ENCODE results near the gene MTHFR.

MTHFR gene

DNA sequence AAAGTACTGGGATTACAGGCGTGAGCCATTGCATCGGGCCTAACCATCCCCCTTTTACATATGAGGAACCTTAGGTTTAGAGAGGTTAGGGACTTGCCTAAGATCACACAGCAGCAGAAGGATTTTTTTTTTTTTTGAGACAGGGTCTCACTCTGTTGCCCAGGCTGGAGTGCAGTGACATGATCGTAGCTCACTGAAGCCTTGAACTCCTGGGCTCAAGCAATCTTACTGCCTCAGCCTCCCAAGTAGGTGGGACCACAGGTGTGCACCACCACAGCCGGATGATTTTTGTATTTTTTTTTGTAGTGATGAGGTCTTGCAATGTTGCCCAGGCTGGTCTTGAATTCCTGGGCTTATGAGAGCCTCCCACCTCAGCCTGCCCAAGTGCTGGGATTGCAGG, 46.0 kb downstream of the MTHFR start:
- DNase-seq (ENCODE audit: low read depth in 2 of 2) = no peak

DNA sequence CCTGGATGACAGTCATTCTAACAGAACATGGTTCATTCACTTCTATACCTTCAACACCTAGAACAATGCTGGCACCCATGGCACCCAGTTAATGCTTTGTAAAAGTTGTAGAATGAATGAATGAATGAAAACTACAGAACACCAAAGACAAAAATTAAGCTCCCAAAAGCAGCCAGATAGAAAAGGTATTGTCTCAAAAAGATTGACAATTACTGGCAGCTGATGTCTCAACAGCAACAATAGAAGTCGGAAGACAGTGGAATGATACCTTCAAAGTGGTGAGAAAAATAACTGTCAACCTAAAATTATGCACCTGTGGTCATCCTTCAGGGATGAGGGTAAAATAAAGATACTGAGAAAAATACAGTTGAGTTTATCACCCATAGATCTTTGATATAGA, 48.7 kb downstream of the MTHFR start:
- no peak for DNase-seq (ENCODE audit: low read depth in 2 of 2)

DNA sequence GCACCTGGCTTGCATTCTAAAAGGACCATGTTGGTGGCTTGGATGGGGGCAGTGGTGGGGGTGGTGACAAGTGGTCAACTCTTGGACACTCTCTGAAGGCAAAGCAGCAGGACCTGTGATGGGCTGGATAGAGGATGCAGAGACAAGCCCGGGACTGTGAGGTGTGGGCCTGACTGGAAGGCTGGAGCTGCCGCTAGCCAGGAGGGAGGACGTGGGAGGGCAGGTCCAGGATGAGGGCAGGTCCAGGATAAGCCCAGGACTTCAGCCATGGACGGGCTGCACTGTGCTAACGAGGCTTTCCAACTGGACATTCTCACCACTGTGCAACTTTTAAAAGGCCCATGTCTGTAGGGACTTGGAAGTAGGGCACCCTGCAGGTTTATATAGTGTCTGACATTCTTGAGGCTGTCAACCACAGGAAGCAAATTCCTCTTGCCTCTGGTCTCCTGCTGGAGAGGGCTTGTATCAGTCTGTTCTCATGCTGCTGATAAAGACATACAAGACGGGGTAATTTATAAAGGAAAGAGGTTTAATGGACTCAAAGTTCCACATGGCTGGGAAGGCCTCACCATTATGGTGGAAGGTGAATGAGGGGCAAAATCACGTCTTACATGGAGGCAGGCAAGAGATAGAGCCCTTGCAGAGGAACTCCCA, 52.1 kb downstream of the MTHFR start:
- no peak for DNase-seq (ENCODE audit: low read depth in 2 of 2)

DNA sequence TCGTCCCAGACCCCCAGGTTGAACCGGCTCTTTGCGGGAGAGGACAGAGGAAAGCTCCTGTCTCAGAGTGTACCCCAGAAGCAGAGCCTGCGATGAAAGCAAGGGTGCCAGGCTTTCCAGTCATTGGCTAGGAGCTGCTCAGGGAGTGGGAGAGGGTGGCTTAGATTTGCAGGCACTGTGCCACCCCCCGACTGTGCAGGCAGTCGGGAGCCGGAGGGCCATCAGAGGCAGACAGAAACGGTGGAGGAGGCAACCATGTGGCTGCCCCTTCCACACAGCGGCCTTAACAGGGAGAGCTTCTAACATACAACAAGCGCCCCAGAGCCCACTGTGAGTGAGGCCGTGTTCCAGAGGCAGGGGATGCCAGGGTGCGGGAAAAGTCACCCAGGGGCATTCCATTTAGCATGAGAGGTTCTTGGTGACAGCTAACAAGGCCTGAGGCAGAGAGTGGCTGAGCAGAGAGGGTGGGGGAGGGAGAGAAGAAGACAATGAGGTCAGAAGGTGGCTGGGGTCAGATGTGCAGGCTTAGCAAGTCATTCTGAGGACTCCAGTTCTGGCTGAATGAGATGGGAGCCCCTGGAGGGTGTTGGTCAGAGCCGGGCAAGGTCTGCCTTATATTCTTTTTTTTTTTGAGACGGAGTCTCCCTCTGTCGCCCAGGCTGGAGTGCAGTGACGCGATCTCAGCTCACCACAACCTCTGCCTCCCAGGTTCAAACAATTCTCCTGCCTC, 53.2 kb downstream of the MTHFR start:
- no peak for DNase-seq (ENCODE audit: low read depth in 2 of 2)

DNA sequence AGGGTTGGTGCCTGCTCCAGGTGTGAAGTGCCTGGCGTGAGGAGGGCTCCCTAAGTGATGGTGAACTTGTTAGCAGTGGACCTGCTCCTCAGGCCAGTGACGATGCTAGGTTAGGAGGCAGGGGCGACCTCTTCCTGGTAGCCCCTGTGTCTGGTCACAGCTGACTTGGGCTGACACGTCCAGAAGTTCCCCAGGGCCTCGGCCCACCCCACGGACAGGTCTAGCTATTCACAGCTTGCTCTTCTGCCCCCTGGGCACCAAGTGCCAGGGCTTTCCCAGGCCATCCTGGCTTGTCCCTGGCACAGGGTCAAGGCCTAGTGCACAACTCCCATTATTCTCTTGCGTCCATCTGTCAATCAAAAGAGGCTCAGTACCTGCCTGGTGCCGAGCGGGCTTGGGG, 54.7 kb downstream of the MTHFR start:
- DNase-seq (ENCODE audit: low read depth in 2 of 2) = no peak

DNA sequence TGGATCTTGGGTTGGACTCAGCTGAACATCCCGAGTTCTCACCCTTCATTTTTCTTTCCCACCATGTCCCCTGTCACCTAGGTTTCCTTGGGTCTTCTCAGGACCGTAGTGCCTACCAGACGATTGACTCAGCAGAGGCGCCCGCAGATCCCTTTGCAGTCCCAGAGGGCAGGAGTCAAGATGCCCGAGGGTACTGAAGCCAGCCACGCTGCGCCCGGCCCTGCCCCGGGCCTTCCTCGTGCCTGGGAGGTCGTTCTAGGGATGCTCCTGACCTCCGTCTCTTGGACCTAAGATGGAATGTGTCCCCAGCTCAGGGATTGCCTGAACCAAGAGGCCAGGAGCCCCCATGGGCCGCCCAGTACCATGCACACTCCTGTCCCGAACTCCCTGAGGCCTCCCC, 55.8 kb downstream of the MTHFR start:
- no peak for DNase-seq (ENCODE audit: low read depth in 2 of 2)

DNA sequence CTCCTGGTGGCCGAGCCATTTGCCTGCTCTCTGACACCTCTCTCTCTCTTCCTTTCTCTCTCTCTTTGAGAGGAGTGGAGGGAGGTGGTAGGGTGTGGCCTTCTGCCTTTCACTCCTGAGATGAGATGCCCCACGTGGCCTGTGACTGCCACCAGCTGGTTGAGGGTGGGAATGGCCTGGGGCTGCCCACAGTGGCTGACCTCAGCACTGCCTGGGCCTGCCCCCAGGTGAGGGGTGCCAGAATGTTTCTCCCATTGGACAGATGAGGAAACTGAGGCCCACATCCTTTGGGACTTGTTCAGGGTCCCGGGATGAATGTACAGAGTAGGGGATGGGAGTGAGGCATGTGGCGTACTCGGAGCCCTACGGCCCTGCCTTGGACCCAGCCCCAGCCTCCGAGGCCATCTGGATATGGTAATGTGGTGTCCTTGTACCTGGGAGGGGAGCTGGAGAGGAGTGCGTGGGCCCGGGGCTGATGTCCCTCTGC, 56.5 kb downstream of the MTHFR start:
- DNase-seq (ENCODE audit: low read depth in 2 of 2) = no peak

DNA sequence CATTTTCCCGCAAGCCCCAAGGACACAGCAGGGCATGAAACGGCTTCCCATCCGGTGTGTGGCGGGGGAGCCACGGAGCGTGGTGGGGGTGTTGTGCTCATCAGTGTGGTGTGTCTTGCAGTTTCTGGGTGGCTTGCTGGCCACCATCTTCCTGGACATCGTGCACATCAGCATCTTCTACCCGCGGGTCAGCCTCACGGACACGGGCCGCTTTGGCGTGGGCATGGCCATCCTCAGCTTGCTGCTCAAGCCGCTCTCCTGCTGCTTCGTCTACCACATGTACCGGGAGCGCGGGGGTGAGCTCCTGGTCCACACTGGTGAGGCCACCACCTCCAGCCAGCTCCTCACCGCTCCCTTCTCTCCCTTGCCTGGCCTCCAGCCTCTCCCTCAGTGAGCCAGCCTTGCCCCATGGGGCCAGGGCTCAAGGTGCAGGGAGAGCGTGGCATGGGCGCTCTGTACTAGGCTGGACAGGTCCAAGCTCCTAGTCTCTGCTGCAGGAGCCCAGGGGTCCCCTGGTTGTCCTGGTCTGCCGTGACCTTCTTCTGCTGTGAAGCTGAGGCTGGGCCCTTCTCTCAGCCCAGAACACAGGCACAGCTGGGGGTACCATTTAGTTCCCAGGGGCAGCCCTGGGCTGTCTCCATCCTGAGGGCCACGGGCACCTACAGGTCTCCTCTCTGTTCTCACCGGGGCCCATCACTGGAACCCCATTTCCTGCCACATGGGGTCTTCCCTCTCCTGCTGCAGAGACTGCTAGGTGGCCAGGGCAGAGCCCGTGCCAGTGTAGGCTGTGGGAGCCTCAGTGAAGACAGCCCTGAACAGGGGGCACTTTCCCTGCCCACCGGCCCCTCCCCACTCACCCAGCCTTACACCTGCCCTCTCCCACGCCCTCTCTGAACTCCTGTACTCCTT, 57.2 kb downstream of the MTHFR start:
- DNase-seq (ENCODE audit: low read depth in 2 of 2) = no peak

DNA sequence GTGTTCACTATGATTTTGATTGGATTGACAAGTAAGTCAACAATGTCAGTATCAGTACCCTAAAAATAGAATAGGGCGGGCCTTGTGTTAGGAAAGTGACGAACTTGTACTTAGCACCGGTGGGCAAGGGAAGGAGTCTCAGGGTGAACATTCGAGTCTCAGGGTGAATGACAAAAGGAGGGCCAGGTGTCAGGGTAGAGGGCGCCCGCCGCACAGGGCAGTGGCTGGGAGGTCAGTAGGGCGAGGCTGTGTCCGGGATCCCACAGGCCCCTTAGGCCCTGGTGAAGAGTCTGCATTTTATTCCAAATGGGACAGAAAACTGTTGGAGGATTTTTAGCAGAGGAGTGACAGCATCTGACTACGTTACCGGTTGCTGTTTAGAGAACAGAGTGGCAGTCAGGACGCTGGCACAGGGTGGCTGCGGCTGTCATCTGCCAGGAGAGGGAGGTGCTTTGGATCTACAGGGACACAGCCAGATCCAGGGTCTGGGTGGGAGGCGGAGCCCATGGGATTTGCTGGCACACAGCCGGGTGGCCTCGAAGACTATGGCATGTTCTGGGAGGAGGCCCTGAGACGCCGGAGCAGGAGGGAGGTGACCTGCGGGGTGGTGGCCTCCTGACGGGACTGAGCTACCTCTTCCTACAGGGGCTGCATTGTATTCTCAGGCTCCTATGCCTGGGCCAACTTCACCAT, 58.8 kb downstream of the MTHFR start:
- DNase-seq (ENCODE audit: low read depth in 2 of 2) = no peak

DNA sequence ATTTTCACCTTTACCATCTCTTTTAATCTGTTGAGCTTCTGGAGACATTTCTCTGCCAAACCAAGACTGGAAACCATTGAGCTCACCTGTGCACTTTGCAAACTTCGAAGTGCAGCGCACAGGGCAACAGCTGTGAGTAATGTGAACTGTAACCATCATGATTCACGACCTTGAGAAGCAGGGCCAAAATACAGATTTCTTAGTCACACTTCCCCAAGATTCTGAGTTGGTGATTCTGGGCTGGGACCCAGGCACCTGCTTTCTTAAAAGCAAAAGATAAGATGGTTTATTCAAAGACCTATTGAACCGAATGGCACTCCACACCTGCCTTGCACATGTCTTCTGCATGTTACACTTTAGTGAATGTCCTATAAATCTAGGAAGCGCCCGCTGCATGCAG, 59.7 kb downstream of the MTHFR start:
- DNase-seq (ENCODE audit: low read depth in 2 of 2) = no peak

DNA sequence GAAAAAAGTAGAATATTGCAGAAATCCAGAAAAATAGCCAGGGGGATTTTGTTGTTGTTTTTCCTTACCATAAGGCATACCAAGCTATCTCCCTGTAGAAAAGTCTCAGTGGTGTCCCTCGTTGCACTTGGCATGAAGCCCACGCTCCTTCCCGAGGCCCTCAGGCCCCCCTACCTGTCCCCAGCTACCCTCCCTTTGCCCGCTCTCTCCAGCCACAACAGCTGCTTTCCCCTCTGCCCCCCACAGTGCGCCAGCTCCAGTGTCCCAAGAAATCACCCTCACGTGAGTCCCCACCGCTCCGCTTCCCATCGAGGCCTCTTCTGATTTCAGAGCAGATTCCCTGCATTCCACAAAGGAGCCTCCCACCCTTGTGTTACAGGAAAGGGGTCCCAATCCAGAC, 61.5 kb downstream of the MTHFR start:
- no peak for DNase-seq (ENCODE audit: low read depth in 2 of 2)

DNA sequence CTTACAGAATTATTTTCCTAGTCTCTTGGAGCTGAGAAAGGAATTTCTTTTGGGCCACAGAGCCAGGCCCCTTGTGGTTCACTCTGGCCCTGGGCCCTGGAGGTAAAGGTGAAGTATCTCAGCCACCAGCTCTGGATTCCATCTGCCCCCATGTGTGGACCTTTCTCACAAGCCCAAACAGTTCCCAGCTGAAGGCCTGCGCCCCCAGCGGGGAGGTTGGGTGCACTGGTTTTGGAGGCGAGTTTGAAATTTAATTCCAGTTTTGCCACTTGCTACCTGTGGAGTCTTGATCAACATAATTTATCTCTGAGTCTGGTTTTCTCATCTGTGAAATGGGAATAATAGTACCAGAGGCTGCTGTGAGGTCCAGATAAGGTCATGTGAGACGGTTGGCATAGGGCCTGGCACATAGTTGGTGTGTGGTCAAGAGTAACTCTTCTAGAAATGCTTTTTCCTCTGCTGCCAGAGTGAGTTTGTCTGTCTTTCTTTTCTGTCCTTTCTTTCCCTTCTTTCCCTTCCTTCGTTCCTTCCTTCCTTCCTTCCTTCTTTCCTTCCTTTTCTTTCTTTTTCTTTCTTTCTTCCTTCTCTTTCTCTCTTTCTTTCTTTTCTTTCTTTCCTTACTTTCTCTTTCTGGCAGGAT, 63.7 kb downstream of the MTHFR start:
- no peak for DNase-seq (ENCODE audit: low read depth in 2 of 2)

DNA sequence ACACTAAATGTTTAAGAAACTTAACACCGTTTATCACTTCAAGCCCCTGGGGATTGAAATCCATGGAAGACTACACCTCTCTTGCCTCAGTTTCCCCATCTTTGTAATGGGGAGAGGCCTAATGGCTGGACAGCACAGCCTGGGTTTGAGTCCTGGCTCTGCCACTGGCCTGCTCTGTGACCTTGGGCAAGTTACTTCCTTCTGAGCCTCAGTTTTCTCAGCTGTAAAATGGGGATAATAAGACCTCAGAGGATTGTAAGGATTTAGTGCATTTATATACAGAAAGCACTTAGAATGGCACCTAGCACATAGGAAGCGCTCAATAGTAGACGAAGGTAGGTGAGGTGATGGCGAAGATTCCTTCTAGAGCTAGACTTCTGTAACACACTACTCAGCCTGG, 64.3 kb downstream of the MTHFR start:
- DNase-seq (ENCODE audit: low read depth in 2 of 2) = no peak

DNA sequence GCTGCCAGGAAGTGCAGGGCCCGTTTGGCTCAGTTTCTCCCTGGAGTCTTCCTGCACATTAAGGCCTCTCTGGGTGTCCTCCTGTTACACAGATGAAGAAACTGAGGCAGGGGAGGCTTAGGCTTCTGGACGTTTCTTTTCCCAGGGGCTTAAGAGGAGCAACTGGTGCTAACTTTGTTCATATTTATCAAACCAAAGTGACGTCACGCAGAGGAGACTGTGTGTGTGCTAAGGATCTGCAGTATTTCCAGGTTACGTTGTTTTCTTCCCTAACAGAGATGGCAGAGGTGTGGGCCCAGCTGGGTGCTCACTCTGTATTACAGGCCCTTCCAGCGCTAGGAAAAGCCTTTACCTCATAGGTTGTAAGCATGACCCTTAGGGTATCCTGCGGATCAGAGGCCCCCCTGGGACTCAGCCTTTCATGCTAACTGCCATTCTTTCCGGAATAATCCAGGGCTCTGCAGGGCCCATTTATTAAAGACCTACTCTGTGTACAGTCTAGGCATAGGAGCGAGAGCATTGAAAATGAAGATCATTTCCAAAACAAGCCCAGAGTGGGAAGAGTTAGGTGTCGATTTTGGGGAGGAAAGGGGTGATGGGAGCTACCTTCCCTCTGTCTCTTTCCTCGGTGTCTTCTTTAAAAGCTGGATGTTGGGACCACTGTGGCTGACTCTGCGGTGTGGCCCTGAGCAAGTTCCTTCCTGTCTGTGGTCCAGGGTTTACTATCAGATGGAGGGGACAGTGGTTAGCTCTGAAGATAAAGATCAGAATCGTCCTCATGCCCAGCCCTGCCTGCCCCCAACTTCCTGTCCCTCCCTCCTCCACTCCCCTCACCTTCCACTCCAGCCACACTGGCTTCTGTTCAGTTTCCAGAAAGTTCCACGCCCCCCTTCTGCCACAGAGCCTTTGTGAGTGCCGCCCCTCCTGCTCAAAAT, 65.2 kb downstream of the MTHFR start:
- no peak for DNase-seq (ENCODE audit: low read depth in 2 of 2)

DNA sequence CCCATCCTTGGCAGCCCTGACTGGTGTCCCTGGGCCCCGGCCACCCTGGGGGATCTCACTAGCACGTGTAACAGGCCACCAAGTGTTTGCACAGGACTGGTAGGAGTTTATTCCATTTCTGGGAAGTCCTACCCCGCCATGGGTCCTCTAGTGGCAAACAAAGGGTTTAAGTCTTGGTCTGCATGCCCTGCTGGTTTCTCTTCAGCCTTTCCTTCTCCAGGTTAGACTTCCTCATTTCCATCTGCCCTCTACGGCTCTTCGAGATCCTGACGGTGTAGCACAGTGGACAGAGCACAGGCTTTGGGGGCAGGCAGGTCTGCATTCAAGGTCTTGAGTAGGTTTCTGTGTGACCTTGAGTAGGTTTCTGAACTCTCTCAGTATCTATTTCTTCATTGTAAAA, 67.0 kb downstream of the MTHFR start:
- no peak for DNase-seq (ENCODE audit: low read depth in 2 of 2)

DNA sequence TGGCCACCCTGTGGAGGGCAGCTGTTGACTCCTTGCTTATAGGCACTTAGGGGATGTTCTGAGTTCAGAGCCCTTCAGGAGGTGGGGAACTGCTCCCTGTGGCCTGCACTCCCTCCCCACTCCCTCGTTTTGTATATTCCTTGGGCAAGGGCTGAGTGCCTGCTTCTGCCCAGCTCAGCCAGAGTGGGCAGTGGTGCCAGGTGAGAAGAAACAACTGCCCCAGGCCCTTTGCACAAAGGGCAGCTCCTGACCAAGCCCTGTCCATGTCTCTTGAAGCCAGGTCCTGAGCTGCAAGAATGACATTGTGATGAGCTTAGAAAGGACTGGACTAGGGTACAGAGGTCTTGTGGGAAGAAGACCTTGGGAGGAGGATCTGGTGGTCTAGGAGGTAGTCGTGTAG, 67.7 kb downstream of the MTHFR start:
- no peak for DNase-seq (ENCODE audit: low read depth in 2 of 2)

DNA sequence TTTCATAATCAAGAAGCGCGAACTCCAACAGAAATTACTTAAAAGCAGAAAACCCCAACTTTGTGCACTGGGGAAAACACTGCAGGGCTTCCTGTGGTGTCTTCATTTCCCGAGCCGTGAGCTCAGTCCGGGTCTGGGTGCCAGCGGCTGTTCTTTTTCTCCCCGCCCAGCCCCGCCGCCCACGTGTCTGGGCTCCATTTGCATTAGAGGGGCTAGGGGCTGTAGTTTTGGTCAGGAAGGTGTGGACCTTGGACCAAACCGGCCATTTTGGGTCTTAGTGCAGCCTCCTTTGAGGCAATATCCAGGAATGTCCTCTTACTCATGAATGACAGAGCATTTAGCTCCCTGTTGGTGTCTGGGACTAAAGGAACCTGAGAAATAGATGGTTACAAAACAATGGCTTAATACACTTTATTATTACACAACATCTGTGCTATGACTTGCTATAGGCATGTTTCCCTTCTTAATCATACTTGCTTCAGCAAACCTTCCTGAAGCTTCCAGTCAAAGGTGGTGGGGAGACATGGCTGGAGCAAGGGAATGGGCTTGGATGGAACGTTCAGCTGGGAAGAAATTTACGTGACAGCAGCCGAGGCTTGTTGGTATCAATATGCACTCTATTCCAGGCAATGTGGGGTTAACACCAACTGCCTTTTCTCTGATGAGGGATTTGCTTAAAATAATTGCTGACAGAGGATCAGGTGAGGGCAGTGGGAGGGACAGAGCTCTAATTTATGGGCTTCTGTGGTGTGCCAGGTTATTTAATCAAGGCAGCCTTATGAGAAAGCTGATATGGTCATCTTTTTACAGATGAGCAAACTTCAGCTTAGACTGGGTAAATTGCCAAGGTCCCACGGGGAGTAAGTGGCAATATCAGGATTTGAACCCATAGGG, 68.8 kb downstream of the MTHFR start:
- DNase-seq (ENCODE audit: low read depth in 2 of 2) = no peak

DNA sequence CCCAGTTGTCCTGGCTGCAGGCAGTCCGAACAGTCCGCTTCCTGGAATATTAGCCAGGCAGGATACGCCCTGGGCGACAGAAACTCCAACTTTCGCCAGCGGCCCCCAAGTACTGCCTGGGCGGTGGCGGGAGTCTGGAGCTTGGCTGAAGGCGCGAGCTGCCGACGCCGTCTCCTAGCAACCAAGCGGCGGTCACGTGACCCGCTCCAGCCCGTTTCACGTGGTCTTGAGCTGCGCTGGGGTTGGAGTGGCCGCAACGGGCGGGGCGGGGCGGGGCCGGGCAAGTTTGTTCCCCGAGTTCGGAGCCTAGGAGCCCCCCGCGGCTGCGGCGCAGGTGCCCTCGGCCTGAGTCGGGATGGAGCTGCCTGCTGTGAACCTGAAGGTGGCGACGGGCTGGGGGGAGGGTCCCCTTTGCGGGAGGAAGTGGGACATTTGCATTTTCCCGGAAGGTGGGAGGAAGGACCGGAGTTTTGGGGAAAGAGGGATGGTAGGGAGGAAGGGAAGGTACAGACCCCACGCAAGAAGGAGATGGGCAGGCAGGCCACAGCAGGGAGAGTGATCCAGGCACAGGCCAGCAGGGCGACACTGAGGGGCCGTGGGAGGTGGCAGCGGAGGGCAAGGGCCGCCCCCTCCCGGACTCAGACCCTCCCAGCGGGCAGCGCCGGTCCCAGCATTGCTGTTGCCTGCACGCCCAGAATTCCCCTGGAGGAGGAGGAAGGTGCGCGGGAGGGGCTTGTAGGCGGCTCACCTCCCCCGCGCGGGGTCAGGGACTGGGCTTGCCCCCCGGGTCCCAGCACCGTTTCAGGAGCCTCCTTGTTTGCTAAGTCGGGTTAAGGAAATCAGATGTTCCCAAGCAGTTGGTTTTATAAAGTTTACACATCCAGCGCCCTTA, 69.7 kb downstream of the MTHFR start, which contains the start of gene AGTRAP:
AGTRAP (plus strand) TSS at position 283 of the 892 bp plus-strand sequence; CDS start at position 356, 73 bp downstream.
- peak; percentile 67 to 72 for DNase-seq (ENCODE audit: low read depth in 2 of 2)

All from fibroblast of skin of left quadriceps (primary cell).